ENCODE results near the gene CDADC1. TPM values are rescaled to one million over a fixed set of nuclear protein-coding genes. Genes with fewer than 3 reads are reported as not detected.
A peak's percentile ranks its signal among the peaks of the same experiment; 100 is the strongest.

Gene CDADC1
- total RNA-seq, 3 donors from 2014 or later = 7.6 to 14.1 (median 7.9) TPM

- H3K9me3 ChIP-seq = no peaks in the 10 kb centered on the region
- peaks cover 6% of the 10 kb centered on the region for H3K4me1 ChIP-seq (ENCODE audit: low read depth)
- ATAC-seq (no peak), DNase-seq (no peak)
- intact Hi-C loops (cut with DNase I, micrococcal nuclease) = no loop called here
- no peaks in the 10 kb centered on the region for H3K36me3 ChIP-seq (ENCODE audit: low read depth)
- no peak for TF ChIP-seq CTCF (IDR thresholded peaks at IDR 0.05)
- H3K4me3 ChIP-seq = no peak overlapping the region
Observed at GRCh38 chr13:49298903-49299605, 51.3 kb downstream of the CDADC1 start.

- no peak for DNase-seq
- intact Hi-C loops (cut with DNase I, micrococcal nuclease) = loop anchor here (2.0 to 10.0 kb wide), 4 partner anchors 135 to 315 kb away; no protein-coding TSS in a partner anchor
- no peaks in the 10 kb centered on the region for H3K36me3 ChIP-seq (ENCODE audit: low read depth)
- no peak for ATAC-seq
- no peak overlapping the region for H3K4me3 ChIP-seq
- no peak for TF ChIP-seq CTCF (IDR thresholded peaks at IDR 0.05)
- H3K9me3 ChIP-seq = no peaks in the 10 kb centered on the region
- H3K4me1 ChIP-seq (ENCODE audit: low read depth) = peaks cover 6% of the 10 kb centered on the region
Observed at GRCh38 chr13:49300276-49300675, 52.6 kb downstream of the CDADC1 start.

GRCh38 chr13:49300739-49301589 is 53.2 kb downstream of the CDADC1 start:
- ATAC-seq = peak; percentile 93
- peak; percentile 47 for TF ChIP-seq CTCF (IDR thresholded peaks at IDR 0.05)
- H3K4me1 ChIP-seq (ENCODE audit: low read depth) = peaks cover 6% of the 10 kb centered on the region

GRCh38 chr13:49302222-49302621 is 54.5 kb downstream of the CDADC1 start:
- TF ChIP-seq CTCF (IDR thresholded peaks at IDR 0.05) = no peak
- Histone ChIP-seq H3K4me1 (ENCODE audit: low read depth) (peaks cover 6% of the 10 kb centered on the region), H3K36me3 (ENCODE audit: low read depth) (no peaks in the 10 kb centered on the region), H3K4me3 (no peak overlapping the region), H3K9me3 (no peaks in the 10 kb centered on the region)
- intact Hi-C loops (cut with DNase I, micrococcal nuclease) = loop anchor here (5.0 to 10.0 kb wide), 3 partner anchors 133 to 313 kb away; no protein-coding TSS in a partner anchor
- ATAC-seq = no peak
- no peak for DNase-seq

More at GRCh38 chr13:49300739-49301589, 53.2 kb downstream of the CDADC1 start:
- Histone ChIP-seq H3K36me3 (ENCODE audit: low read depth) (no peaks in the 10 kb centered on the region), H3K9me3 (no peaks in the 10 kb centered on the region), H3K4me3 (no peak overlapping the region)
- intact Hi-C loops (cut with DNase I, micrococcal nuclease) = loop anchor here (2.0 to 10.0 kb wide), 4 partner anchors 134 to 314 kb away; no protein-coding TSS in a partner anchor
- DNase-seq = peak; percentile 63 to 66 (median 63)

- DNase-seq (no peak), ATAC-seq (no peak)
- H3K4me3 ChIP-seq = no peak overlapping the region
- TF ChIP-seq CTCF (IDR thresholded peaks at IDR 0.05) = no peak
- intact Hi-C loops (cut with DNase I, micrococcal nuclease) = loop anchor here (5.0 to 10.0 kb wide), 3 partner anchors 132 to 312 kb away; no protein-coding TSS in a partner anchor
- peaks cover 6% of the 10 kb centered on the region for H3K4me1 ChIP-seq (ENCODE audit: low read depth)
- H3K36me3 ChIP-seq (ENCODE audit: low read depth) = no peaks in the 10 kb centered on the region
- H3K9me3 ChIP-seq = no peaks in the 10 kb centered on the region
Observed at GRCh38 chr13:49302817-49303216, 55.1 kb downstream of the CDADC1 start.

Data from mucosa of descending colon (tissue), 3 donors.